ENCODE results near the gene PTPRE. TPM values are rescaled to one million over a fixed set of nuclear protein-coding genes. Genes with fewer than 3 reads are reported as not detected.

The PTPRE gene
- total and polyA plus RNA-seq, 10 of the 15 experiments (the other 5 are each of a cell fraction or from before 2014, with no cell fraction given) = 2.9 to 7.6 (median 5.8) TPM

DNA sequence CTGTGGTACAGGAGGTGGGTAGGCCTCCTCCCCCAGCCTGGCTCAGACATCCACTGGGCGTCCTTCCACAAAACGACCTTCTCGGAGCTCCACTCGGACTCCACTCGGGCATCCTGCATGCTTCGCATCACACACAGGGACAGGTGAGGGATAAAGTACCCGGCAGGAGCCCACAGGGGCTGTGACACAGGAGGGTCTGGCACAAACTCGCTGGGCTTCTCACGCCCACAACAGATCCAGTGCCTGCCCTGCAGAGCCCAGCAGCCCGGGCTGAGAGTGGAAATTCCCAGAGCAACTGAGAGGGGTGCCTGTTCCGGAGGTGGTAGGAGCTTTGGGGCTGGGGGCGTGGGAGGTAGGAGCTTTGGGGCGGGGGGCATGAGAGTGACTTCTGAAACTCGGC is 110.9 kb downstream of the PTPRE start (continued):
- TF ChIP-seq, protein P1, sequence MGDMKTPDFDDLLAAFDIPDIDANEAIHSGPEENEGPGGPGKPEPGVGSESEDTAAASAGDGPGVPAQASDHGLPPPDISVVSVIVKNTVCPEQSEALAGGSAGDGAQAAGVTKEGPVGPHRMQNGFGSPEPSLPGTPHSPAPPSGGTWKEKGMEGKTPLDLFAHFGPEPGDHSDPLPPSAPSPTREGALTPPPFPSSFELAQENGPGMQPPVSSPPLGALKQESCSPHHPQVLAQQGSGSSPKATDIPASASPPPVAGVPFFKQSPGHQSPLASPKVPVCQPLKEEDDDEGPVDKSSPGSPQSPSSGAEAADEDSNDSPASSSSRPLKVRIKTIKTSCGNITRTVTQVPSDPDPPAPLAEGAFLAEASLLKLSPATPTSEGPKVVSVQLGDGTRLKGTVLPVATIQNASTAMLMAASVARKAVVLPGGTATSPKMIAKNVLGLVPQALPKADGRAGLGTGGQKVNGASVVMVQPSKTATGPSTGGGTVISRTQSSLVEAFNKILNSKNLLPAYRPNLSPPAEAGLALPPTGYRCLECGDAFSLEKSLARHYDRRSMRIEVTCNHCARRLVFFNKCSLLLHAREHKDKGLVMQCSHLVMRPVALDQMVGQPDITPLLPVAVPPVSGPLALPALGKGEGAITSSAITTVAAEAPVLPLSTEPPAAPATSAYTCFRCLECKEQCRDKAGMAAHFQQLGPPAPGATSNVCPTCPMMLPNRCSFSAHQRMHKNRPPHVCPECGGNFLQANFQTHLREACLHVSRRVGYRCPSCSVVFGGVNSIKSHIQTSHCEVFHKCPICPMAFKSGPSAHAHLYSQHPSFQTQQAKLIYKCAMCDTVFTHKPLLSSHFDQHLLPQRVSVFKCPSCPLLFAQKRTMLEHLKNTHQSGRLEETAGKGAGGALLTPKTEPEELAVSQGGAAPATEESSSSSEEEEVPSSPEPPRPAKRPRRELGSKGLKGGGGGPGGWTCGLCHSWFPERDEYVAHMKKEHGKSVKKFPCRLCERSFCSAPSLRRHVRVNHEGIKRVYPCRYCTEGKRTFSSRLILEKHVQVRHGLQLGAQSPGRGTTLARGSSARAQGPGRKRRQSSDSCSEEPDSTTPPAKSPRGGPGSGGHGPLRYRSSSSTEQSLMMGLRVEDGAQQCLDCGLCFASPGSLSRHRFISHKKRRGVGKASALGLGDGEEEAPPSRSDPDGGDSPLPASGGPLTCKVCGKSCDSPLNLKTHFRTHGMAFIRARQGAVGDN (IDR thresholded peaks at IDR 0.05) = no peak
- TF ChIP-seq DPF2 (IDR thresholded peaks at IDR 0.05) = no peak
- no peak for TF ChIP-seq NR2F1 (conservative IDR thresholded peaks at IDR 0.05)
- no peak for TF ChIP-seq GATAD2B (conservative IDR thresholded peaks at IDR 0.05; ENCODE audit: low read depth)
- TF ChIP-seq, protein P2, sequence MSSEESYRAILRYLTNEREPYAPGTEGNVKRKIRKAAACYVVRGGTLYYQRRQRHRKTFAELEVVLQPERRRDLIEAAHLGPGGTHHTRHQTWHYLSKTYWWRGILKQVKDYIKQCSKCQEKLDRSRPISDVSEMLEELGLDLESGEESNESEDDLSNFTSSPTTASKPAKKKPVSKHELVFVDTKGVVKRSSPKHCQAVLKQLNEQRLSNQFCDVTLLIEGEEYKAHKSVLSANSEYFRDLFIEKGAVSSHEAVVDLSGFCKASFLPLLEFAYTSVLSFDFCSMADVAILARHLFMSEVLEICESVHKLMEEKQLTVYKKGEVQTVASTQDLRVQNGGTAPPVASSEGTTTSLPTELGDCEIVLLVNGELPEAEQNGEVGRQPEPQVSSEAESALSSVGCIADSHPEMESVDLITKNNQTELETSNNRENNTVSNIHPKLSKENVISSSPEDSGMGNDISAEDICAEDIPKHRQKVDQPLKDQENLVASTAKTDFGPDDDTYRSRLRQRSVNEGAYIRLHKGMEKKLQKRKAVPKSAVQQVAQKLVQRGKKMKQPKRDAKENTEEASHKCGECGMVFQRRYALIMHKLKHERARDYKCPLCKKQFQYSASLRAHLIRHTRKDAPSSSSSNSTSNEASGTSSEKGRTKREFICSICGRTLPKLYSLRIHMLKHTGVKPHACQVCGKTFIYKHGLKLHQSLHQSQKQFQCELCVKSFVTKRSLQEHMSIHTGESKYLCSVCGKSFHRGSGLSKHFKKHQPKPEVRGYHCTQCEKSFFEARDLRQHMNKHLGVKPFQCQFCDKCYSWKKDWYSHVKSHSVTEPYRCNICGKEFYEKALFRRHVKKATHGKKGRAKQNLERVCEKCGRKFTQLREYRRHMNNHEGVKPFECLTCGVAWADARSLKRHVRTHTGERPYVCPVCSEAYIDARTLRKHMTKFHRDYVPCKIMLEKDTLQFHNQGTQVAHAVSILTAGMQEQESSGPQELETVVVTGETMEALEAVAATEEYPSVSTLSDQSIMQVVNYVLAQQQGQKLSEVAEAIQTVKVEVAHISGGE (CRISPR knock-in tag; IDR thresholded peaks at IDR 0.05) = no peak
- TF ChIP-seq RFX5 (IDR thresholded peaks at IDR 0.05; ENCODE audit: low read depth, low read length) = no peak
- no peak for TF ChIP-seq HCFC1 (IDR thresholded peaks at IDR 0.05; ENCODE audit: low read length)
